Progenitor cell of endocrine pancreas (in vitro differentiated cells): ENCODE measurements around the gene CIT. TPM values are rescaled to one million over a fixed set of nuclear protein-coding genes. Genes with fewer than 3 reads are reported as not detected.

Experiments used
- DNase-seq: peaks from one replicate; pipeline ENCODE4 v3.0.0; 2021; ENCODE audit warnings: low spot score; ENCODE audit not compliant: unreplicated experiment
- H3K27ac Mint-ChIP-seq: 2 replicates; pipeline ENCODE4 v1.8.0; 2021; ENCODE audit warnings: mild to moderate bottlenecking, moderate library complexity, mixed read lengths
- H3K27me3 Mint-ChIP-seq: 2 replicates; pipeline ENCODE4 v1.8.0; 2021; ENCODE audit warnings: mixed read lengths
- H3K36me3 Mint-ChIP-seq: 2 replicates; pipeline ENCODE4 v1.8.0; 2022; ENCODE audit warnings: mixed read lengths; ENCODE audit not compliant: insufficient read depth
- H3K4me1 Mint-ChIP-seq: 2 replicates; pipeline ENCODE4 v1.8.0; 2021; ENCODE audit warnings: low read depth, mixed read lengths
- H3K4me3 Mint-ChIP-seq: 2 replicates; pipeline ENCODE4 v1.8.0; 2021; ENCODE audit warnings: low read depth, mild to moderate bottlenecking, moderate library complexity, mixed read lengths
- H3K9me3 Mint-ChIP-seq: 2 replicates; pipeline ENCODE4 v1.8.0; 2021; ENCODE audit warnings: low read depth, mixed read lengths
- total RNA-seq: library from RNA; stranded (reverse); gene quantifications from 2 replicates; pipeline ENCODE4 v1.2.1, GENCODE V29; 2021
- TF ChIP-seq, protein P1 (sequence below): fragments of 200-600 bp; sonication (generic); IDR thresholded peaks from one replicate; pipeline ENCODE4 v1.5.0; 2021; ENCODE audit warnings: antibody characterized with exemption, mild to moderate bottlenecking; ENCODE audit not compliant: unreplicated experiment

CIT gene
- total RNA-seq, 1 donor from 2014 or later: 44.1 TPM

DNA sequence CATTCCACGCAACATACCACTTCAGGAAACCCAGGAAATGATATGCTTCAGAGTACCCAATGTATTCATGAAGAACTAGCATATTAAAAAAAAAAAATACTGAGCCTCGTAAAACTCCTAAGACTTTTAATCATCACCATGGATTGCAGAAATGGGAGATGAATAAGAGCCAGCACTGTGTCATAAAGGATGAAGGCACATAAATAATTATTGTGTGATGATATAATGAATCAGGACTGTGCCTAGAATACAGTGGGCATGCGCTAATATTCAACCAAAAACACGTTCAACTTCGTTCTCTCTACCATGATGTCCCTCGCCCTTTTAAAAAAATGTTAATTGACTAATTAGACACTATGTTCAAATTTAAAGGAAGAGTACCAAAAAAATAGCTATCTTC lies 68.7 kb downstream of the CIT start:
- Mint-ChIP-seq H3K27me3 (peaks cover 8% of the 10 kb centered on the region), H3K4me1 (peaks cover 17% of the 10 kb centered on the region), H3K4me3 (no peak overlapping the region), H3K36me3 (peaks cover 6% of the 10 kb centered on the region), H3K9me3 (peaks cover 8% of the 10 kb centered on the region), H3K27ac (no peak overlapping the region)
- TF ChIP-seq, protein P1, sequence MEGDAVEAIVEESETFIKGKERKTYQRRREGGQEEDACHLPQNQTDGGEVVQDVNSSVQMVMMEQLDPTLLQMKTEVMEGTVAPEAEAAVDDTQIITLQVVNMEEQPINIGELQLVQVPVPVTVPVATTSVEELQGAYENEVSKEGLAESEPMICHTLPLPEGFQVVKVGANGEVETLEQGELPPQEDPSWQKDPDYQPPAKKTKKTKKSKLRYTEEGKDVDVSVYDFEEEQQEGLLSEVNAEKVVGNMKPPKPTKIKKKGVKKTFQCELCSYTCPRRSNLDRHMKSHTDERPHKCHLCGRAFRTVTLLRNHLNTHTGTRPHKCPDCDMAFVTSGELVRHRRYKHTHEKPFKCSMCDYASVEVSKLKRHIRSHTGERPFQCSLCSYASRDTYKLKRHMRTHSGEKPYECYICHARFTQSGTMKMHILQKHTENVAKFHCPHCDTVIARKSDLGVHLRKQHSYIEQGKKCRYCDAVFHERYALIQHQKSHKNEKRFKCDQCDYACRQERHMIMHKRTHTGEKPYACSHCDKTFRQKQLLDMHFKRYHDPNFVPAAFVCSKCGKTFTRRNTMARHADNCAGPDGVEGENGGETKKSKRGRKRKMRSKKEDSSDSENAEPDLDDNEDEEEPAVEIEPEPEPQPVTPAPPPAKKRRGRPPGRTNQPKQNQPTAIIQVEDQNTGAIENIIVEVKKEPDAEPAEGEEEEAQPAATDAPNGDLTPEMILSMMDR: no peak
- DNase-seq: no peak

DNA sequence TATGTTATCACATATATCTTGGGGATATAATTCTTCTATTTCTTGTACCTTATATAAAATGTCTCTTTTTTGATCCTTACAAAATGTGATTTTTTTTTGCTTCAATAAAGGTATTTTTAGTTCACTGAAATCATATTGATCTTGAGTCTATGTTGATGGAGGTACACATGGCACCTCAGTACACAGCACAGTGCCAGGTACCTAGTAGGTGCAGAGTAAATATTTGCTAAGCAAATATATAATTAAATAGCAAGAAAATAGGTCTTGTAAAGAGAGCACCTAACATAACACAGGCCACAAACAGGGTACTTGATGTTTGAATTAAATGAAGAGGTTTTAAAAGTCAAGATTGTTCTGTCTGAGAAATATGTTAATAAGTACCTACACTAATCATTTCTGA lies 69.7 kb downstream of the CIT start:
- no peak overlapping the region for H3K4me3 Mint-ChIP-seq
- DNase-seq: no peak
- no peak overlapping the region for H3K27ac Mint-ChIP-seq
- H3K36me3 Mint-ChIP-seq: peaks cover 4% of the 10 kb centered on the region
- H3K27me3 Mint-ChIP-seq: peaks cover 17% of the 10 kb centered on the region
- H3K9me3 Mint-ChIP-seq: peaks cover 8% of the 10 kb centered on the region
- TF ChIP-seq, protein P1: no peak
- H3K4me1 Mint-ChIP-seq: peaks cover 21% of the 10 kb centered on the region

DNA sequence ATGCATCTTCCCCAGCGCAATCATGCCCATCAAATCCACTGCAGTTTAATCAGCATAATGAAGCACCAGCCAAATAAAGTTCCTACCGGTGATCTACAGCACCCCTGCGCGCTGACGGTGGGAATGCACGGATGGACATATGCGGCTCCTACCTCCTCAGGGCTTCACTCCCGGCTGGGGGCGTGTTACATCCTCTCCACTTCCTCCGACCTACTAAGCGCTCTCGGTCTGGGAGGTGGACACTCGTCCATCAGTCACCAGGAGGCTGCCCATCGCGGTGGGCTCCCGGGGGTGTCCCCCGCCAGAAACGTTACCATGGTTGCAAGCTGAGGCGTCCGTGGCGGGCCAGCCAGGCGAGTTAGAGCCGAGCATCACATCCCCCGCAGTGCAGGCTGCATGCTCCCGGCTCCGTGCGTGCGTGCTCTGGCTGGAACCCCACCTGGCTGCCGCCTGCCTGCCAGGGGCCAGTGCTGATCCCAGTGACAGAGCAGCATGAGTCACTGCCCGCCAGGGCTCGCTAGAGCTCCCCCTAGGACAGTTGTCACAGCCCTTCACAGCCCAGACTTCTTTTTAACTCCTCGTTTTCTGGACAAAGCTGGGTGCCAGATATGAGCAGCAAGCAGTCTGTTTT lies 73.0 kb downstream of the CIT start:
- peak overlapping the region; percentile 66 for H3K4me3 Mint-ChIP-seq
- peaks cover 5% of the 10 kb centered on the region for H3K36me3 Mint-ChIP-seq
- DNase-seq: peak; percentile 58
- peaks cover 28% of the 10 kb centered on the region for H3K27me3 Mint-ChIP-seq
- H3K9me3 Mint-ChIP-seq: peaks cover 8% of the 10 kb centered on the region
- peaks cover 21% of the 10 kb centered on the region for H3K4me1 Mint-ChIP-seq
- peak overlapping the region; percentile 62 for H3K27ac Mint-ChIP-seq
- TF ChIP-seq, protein P1: peak; percentile 71

DNA sequence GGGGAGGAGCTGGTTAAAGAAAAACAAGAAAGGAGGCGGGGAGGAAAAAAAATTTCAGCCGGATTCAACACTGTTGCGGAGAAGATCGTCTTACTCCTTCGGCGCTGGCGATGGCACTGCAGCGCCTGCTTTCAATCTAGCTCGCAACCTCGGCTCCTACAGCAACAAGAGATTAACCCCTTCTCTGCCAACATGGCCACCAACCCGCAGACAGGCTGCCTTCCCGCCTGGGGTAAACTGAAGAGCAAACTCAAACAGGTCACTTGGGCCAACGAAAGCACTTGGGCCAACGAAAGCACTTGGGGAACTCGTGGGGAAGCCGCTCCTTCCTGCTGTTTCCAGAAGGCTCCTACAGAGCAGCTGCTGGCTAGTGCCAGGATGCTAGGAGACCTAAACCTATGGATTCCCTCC lies 73.7 kb downstream of the CIT start:
- TF ChIP-seq, protein P1: no peak
- peak; percentile 12 for DNase-seq
- peak overlapping the region; percentile 66 for H3K4me3 Mint-ChIP-seq
- peaks cover 5% of the 10 kb centered on the region for H3K36me3 Mint-ChIP-seq
- peaks cover 8% of the 10 kb centered on the region for H3K9me3 Mint-ChIP-seq
- H3K27ac Mint-ChIP-seq: peak overlapping the region; percentile 62
- peaks cover 21% of the 10 kb centered on the region for H3K4me1 Mint-ChIP-seq
- peaks cover 28% of the 10 kb centered on the region for H3K27me3 Mint-ChIP-seq

DNA sequence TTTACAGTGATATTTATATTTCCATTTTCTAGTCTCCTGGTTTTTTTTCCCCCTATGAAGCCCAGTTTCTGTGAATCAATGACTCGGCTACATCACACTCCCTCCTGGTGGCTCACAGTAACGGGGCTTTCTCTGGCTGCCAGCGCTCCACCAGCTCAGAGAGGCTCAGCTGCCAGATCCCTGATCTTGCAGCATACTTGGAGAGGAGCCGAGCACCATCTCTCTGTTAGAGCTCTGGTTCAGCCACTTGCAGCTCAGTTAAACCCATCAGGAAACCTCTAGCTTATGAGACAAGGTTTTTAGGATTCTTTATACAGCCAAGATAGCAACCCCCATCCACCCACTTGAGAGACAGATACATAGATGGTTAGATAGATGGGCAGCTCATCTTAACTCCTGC lies 74.6 kb downstream of the CIT start:
- DNase-seq: no peak
- TF ChIP-seq, protein P1: no peak
- Mint-ChIP-seq H3K27ac (peak overlapping the region; percentile 25), H3K4me3 (peak overlapping the region; percentile 8), H3K27me3 (peaks cover 28% of the 10 kb centered on the region), H3K4me1 (peaks cover 21% of the 10 kb centered on the region), H3K9me3 (peaks cover 8% of the 10 kb centered on the region), H3K36me3 (peaks cover 5% of the 10 kb centered on the region)
